ENCODE measurements around the gene ANKRD13B.
"Not testable (repeated sequence)": the region's sequence is repeated elsewhere in the genome, so short reads cannot be mapped to it uniquely, and the experiment has no call there.

ANKRD13B gene

DNA sequence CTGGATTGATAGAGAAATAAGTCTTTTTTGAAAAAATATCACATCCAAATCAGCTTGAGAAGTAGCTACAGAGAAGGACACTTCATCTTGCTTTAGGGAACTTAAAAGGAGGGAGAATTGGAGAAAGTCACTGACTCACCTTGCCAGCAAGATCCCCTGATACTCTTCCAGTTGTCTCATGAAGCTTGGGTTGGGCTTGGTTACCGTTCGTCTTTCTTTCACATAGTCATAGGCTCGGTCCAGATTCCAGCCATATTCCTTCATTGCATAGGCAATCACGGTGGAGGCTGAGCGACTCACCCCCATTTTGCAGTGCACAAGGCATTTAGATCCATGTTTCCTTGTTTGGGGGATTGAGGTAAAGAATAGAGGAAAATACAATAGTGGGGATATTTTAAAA lies 55.1 kb downstream of the ANKRD13B start:
- Mint-ChIP-seq H3K9me3 (no peaks in the 10 kb centered on the region), H3K36me3 (peaks cover 99% of the 10 kb centered on the region), H3K4me1 (peaks cover 10% of the 10 kb centered on the region), H3K4me3 (no peak overlapping the region), H3K27ac (peak overlapping the region; percentile 67)
- no peak for ATAC-seq
- no peak for DNase-seq (ENCODE audit: low spot score in 2 of 2)

- Mint-ChIP-seq H3K9me3 (no peaks in the 10 kb centered on the region), H3K4me1 (peaks cover 10% of the 10 kb centered on the region), H3K36me3 (peaks cover 89% of the 10 kb centered on the region), H3K4me3 (no peak overlapping the region), H3K27ac (peak overlapping the region; percentile 77)
- ATAC-seq (no peak), DNase-seq (ENCODE audit: low spot score in 2 of 2) (no peak)
Measured at GRCh38 chr17:29649359-29649758, 56.4 kb downstream of the ANKRD13B start.

DNA sequence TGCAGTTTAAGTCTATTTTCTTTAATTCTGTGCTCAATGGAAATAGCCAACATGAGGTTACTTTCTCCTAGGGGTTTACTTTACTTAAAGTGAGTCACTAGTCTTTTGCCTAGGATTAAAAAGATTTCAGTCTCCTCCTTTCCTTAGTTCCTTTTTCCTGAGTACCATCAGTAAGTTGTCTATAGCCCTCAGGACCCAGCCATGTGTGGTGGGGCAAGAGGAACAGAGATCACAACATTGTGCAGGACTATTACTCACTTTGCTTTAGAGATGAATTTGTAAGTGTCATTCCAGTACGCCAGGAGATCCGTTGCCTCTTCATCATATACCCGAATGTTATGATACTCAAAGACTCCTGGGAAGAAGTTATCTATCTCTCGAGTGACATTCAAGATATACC lies 57.5 kb downstream of the ANKRD13B start:
- DNase-seq (ENCODE audit: low spot score in 2 of 2): no peak
- no peaks in the 10 kb centered on the region for H3K9me3 Mint-ChIP-seq
- H3K4me1 Mint-ChIP-seq: peaks cover 5% of the 10 kb centered on the region
- no peak for ATAC-seq
- H3K36me3 Mint-ChIP-seq: peaks cover 86% of the 10 kb centered on the region
- H3K4me3 Mint-ChIP-seq: no peak overlapping the region
- H3K27ac Mint-ChIP-seq: peak overlapping the region; percentile 77

DNA sequence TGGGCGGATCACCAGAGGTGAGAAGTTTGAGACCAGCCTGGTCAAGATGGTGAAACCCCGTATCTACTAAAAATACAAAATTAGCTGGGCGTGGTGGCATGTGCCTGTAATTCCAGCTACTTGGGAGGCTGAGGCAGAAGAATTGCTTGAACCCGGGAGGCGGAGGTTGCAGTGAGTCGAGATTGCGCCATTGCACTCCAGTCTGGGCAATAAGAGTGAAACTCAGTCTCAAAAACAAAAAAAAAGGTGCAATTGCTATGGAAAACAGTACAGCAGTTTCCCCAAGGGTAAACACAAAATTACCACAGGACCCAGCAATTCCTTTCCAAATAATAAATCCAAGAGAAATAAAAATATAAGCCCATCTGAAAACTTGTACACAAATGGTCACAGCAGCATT lies 59.0 kb downstream of the ANKRD13B start:
- H3K9me3 Mint-ChIP-seq; H3K4me3 Mint-ChIP-seq; H3K27ac Mint-ChIP-seq; H3K4me1 Mint-ChIP-seq; ATAC-seq; DNase-seq (ENCODE audit: low spot score in 2 of 2): not testable (repeated sequence)
- peaks cover 86% of the 10 kb centered on the region for H3K36me3 Mint-ChIP-seq

DNA sequence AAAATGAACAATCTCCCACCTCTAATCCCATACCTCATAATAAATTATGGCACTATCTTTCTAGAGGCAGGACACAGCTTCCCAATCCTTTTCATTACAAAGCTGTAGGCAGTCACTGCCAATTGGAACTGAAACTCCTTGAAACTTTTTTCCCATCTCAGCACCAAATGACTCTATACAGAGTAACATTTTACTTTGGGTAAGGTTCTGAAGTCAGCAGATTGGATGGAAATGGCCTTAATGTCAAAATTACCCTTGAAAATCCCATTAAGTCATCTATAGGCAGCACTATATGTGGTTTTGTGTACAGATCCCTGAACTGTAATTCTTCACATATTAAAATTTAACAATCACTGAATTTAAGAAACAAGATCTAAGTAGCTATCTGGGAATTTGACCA lies 60.0 kb downstream of the ANKRD13B start:
- Mint-ChIP-seq H3K36me3 (peaks cover 85% of the 10 kb centered on the region), H3K4me1 (no peaks in the 10 kb centered on the region), H3K4me3 (no peak overlapping the region), H3K27ac (no peak overlapping the region), H3K9me3 (no peaks in the 10 kb centered on the region)
- ATAC-seq (no peak), DNase-seq (ENCODE audit: low spot score in 2 of 2) (no peak)

- DNase-seq (ENCODE audit: low spot score in 2 of 2) (no peak), ATAC-seq (no peak)
- Mint-ChIP-seq H3K27ac (no peak overlapping the region), H3K9me3 (no peaks in the 10 kb centered on the region), H3K4me1 (no peaks in the 10 kb centered on the region), H3K4me3 (no peak overlapping the region), H3K36me3 (peaks cover 85% of the 10 kb centered on the region)
Measured at GRCh38 chr17:29653995-29654714, 61.2 kb downstream of the ANKRD13B start.

GRCh38 chr17:29655323-29655722 lies 62.4 kb downstream of the ANKRD13B start:
- H3K27ac Mint-ChIP-seq: no peak overlapping the region
- H3K36me3 Mint-ChIP-seq: peaks cover 85% of the 10 kb centered on the region
- no peak overlapping the region for H3K4me3 Mint-ChIP-seq
- no peaks in the 10 kb centered on the region for H3K4me1 Mint-ChIP-seq
- DNase-seq (ENCODE audit: low spot score in 2 of 2) (no peak), ATAC-seq (no peak)
- H3K9me3 Mint-ChIP-seq: no peaks in the 10 kb centered on the region

- no peak overlapping the region for H3K4me3 Mint-ChIP-seq
- no peak for DNase-seq (ENCODE audit: low spot score in 2 of 2)
- no peaks in the 10 kb centered on the region for H3K9me3 Mint-ChIP-seq
- H3K27ac Mint-ChIP-seq: no peak overlapping the region
- peak; percentile 62 for ATAC-seq
- H3K36me3 Mint-ChIP-seq: peaks cover 87% of the 10 kb centered on the region
- peaks cover 6% of the 10 kb centered on the region for H3K4me1 Mint-ChIP-seq
Measured at GRCh38 chr17:29659155-29659554, 66.2 kb downstream of the ANKRD13B start.

GRCh38 chr17:29661213-29661612 lies 68.3 kb downstream of the ANKRD13B start:
- Mint-ChIP-seq H3K4me1 (peaks cover 22% of the 10 kb centered on the region), H3K4me3 (no peak overlapping the region), H3K36me3 (peaks cover 92% of the 10 kb centered on the region), H3K9me3 (no peaks in the 10 kb centered on the region), H3K27ac (no peak overlapping the region)
- ATAC-seq (no peak), DNase-seq (ENCODE audit: low spot score in 2 of 2) (no peak)

DNA sequence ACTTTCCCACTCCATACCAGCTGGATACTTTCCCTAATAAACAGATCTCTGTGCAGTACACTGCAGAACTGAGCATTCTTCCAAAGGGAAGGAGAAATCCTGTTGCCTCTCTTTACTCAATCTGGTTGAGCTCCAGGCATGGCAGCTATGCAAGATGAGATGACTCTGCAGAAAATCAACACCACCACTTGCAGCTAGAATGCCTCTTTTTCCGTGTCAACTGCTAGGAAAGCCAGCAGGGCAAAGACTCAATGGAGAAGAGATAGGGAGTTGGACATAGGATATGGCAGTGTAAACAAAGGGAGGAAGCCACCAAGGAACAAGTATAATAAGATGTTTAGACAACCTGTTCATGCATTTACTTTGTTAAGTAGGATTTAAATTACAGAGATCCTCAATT lies 70.2 kb downstream of the ANKRD13B start:
- H3K4me3 Mint-ChIP-seq: no peak overlapping the region
- peak overlapping the region; percentile 76 for H3K27ac Mint-ChIP-seq
- H3K36me3 Mint-ChIP-seq: peaks cover 93% of the 10 kb centered on the region
- ATAC-seq (no peak), DNase-seq (ENCODE audit: low spot score in 2 of 2) (no peak)
- peaks cover 22% of the 10 kb centered on the region for H3K4me1 Mint-ChIP-seq
- H3K9me3 Mint-ChIP-seq: no peaks in the 10 kb centered on the region

Data from stimulated activated effector memory CD8-positive, alpha-beta T cell treated with anti-CD3 and anti-CD28 coated beads, Interleukin-12 subunit alpha, Interleukin-12 subunit beta, amount 100 ng/mL, for 72 hours (primary cell).